ENCODE measurements around the gene NSRP1.
"Not testable (repeated sequence)": the region's sequence is repeated elsewhere in the genome, so short reads cannot be mapped to it uniquely, and the experiment has no call there.

The NSRP1 gene

GRCh38 chr17:30188211-30188939, 71.8 kb downstream of the NSRP1 start:
- DNase-seq: no peak

GRCh38 chr17:30191072-30191471, 74.5 kb downstream of the NSRP1 start:
- no peak for DNase-seq

GRCh38 chr17:30196504-30196903, 79.9 kb downstream of the NSRP1 start:
- no peak for DNase-seq

- DNase-seq: no peak
Observed at GRCh38 chr17:30197416-30197815, 80.8 kb downstream of the NSRP1 start.

GRCh38 chr17:30199600-30199999, 83.0 kb downstream of the NSRP1 start:
- DNase-seq: no peak

- no peak for DNase-seq
Observed at GRCh38 chr17:30200106-30200505, 83.5 kb downstream of the NSRP1 start.

GRCh38 chr17:30200656-30201055, 84.0 kb downstream of the NSRP1 start:
- DNase-seq: not testable (repeated sequence)

- no peak for DNase-seq
Observed at GRCh38 chr17:30203471-30203981, 86.9 kb downstream of the NSRP1 start.

- DNase-seq: no peak
Observed at GRCh38 chr17:30207655-30208054, 91.0 kb downstream of the NSRP1 start.

- no peak for DNase-seq
Observed at GRCh38 chr17:30208214-30208613, 91.6 kb downstream of the NSRP1 start.

- no peak for DNase-seq
Observed at GRCh38 chr17:30209930-30210329, 93.3 kb downstream of the NSRP1 start.

GRCh38 chr17:30210366-30210765, 93.8 kb downstream of the NSRP1 start:
- DNase-seq: no peak

GRCh38 chr17:30210901-30211300, 94.3 kb downstream of the NSRP1 start:
- DNase-seq: no peak

- no peak for DNase-seq
Observed at GRCh38 chr17:30211371-30211770, 94.8 kb downstream of the NSRP1 start.

GRCh38 chr17:30212750-30213149, 96.1 kb downstream of the NSRP1 start:
- DNase-seq: no peak

- no peak for DNase-seq
Observed at GRCh38 chr17:30217054-30217453, 100.4 kb downstream of the NSRP1 start.

- DNase-seq: no peak
Observed at GRCh38 chr17:30217746-30218245, 101.2 kb downstream of the NSRP1 start.

- DNase-seq: no peak
Observed at GRCh38 chr17:30218799-30219198, 102.2 kb downstream of the NSRP1 start.

- DNase-seq: no peak
Observed at GRCh38 chr17:30219315-30219714, 102.7 kb downstream of the NSRP1 start.

- no peak for DNase-seq
Observed at GRCh38 chr17:30219833-30220232, 103.2 kb downstream of the NSRP1 start.

- DNase-seq: no peak
Observed at GRCh38 chr17:30220414-30220813, 103.8 kb downstream of the NSRP1 start.

GRCh38 chr17:30221346-30221745, 104.7 kb downstream of the NSRP1 start:
- no peak for DNase-seq

GRCh38 chr17:30222251-30222650, 105.6 kb downstream of the NSRP1 start:
- DNase-seq: no peak

GRCh38 chr17:30222721-30223175, 106.1 kb downstream of the NSRP1 start:
- DNase-seq: no peak
